H1 (cell line): Measurements from ENCODE around the gene FOSL1. TPM values are rescaled to one million over a fixed set of nuclear protein-coding genes. Genes with fewer than 3 reads are reported as not detected.

Source experiments
- CTCF ChIA-PET: fragments of 300-600 bp; sonication (Branson Sonifier 250); formaldehyde crosslinking; loops from one replicate; lab custom pipeline; 2021; ENCODE audit not compliant: partially characterized antibody; lab: Charles Lee
- POLR2A ChIA-PET: fragments of 300-600 bp; sonication (Branson Sonifier 250); formaldehyde crosslinking; loops from one replicate; lab custom pipeline; 2021; ENCODE audit warnings: inconsistent platforms; ENCODE audit not compliant: partially characterized antibody; lab: Charles Lee
- DNase-seq, 2 experiments: peaks; one replicate each; pipeline versions ENCODE4 v3.0.0 to v3.0.0-alpha.2; 2010 to 2022; ENCODE audit warnings: low spot score in 2 of 2, low read depth in 1 of 2, mixed read lengths in 1 of 2
- FAIRE-seq: peaks from 2 replicates; lab custom pipeline; 2011; peaks lifted over from hg19 to GRCh38; lab: Jason Lieb, UNC
- H2AFZ ChIP-seq: 2 replicates; pipeline ENCODE4 v1.8.1; 2012; ENCODE audit warnings: low read length, inconsistent platforms
- H2AK5ac ChIP-seq: 2 replicates; pipeline ENCODE4 v1.6.1; 2013; ENCODE audit warnings: low read depth, low read length
- H2BK120ac ChIP-seq: replicated peaks from 2 replicates; pipeline ENCODE3; 2013; ENCODE audit warnings: low read depth, low read length, inconsistent platforms
- H2BK12ac ChIP-seq: 2 replicates; pipeline ENCODE4 v1.6.1; 2013; ENCODE audit warnings: low read depth, low read length
- H2BK15ac ChIP-seq: 2 replicates; pipeline ENCODE4 v1.6.1; 2013; ENCODE audit warnings: low read length
- H2BK20ac ChIP-seq: 2 replicates; pipeline ENCODE4 v1.6.1; 2013; ENCODE audit warnings: low read length
- H2BK5ac ChIP-seq: 2 replicates; pipeline ENCODE4 v1.6.1; 2013; ENCODE audit warnings: low read depth, low read length
- H3K14ac ChIP-seq: 2 replicates; pipeline ENCODE4 v1.6.1; 2013; ENCODE audit warnings: inconsistent platforms; ENCODE audit not compliant: insufficient read length
- H3K18ac ChIP-seq: 2 replicates; pipeline ENCODE4 v1.6.1; 2013; ENCODE audit warnings: low read length; ENCODE audit errors: extremely low read depth
- H3K23ac ChIP-seq: 2 replicates; pipeline ENCODE4 v1.6.1; 2013; ENCODE audit warnings: inconsistent platforms; ENCODE audit not compliant: insufficient read length
- H3K23me2 ChIP-seq: 2 replicates; pipeline ENCODE4 v1.6.1; 2013; ENCODE audit warnings: low read depth, low read length
- H3K27ac ChIP-seq: 2 replicates; pipeline ENCODE4 v1.6.1; 2011; ENCODE audit warnings: low read depth, low read length, inconsistent platforms
- H3K27me3 ChIP-seq, 4 experiments: replicated peaks in 1 of 4; 1 replicate in 1 of 4; 2 replicates in 3 of 4; pipeline versions ENCODE4 v1.6.1 to v1.8.1; 2011 to 2013; ENCODE audit warnings: low read length in 3 of 4, mild to moderate bottlenecking in 3 of 4, inconsistent platforms in 2 of 4, mixed read lengths in 2 of 4, moderate library complexity in 1 of 4; ENCODE audit not compliant: control insufficient read depth in 3 of 4, insufficient read depth in 3 of 4; ENCODE audit errors: extremely low read depth in 1 of 4
- H3K36me3 ChIP-seq, 4 experiments: 2 replicates each; pipeline versions ENCODE4 v1.6.1 to v1.8.1; 2011 to 2013; ENCODE audit warnings: mild to moderate bottlenecking in 4 of 4, low read length in 3 of 4, moderate library complexity in 2 of 4, control low read depth in 1 of 4, inconsistent platforms in 1 of 4; ENCODE audit not compliant: insufficient read depth in 4 of 4, control insufficient read depth in 2 of 4
- H3K4ac ChIP-seq: replicated peaks from 2 replicates; pipeline ENCODE3; 2013; ENCODE audit warnings: low read length, low read depth, mixed read lengths, inconsistent platforms; ENCODE audit not compliant: insufficient read length
- H3K4me1 ChIP-seq, 4 experiments: replicated peaks in 1 of 4; 1 replicate in 1 of 4; 2 replicates in 3 of 4; pipeline versions ENCODE4 v1.6.1 to v1.8.1; 2011 to 2013; ENCODE audit warnings: low read length in 3 of 4, inconsistent platforms in 2 of 4, mixed read lengths in 1 of 4; ENCODE audit not compliant: insufficient read depth in 4 of 4, control insufficient read depth in 3 of 4
- H3K4me2 ChIP-seq, 2 experiments: 2 replicates each; pipeline versions ENCODE4 v1.6.1 to v1.8.1; 2011 to 2013; ENCODE audit warnings: low read depth in 2 of 2, low read length in 2 of 2, control low read depth in 1 of 2, inconsistent platforms in 1 of 2, mild to moderate bottlenecking in 1 of 2; ENCODE audit not compliant: insufficient read depth in 1 of 2
- H3K4me3 ChIP-seq, 4 experiments: fragments of 200-600, 300-600 bp in 1 of 4; sonication (generic), shearing (Covaris generic), sonication (Bioruptor Twin) in 1 of 4; 2 replicates each; pipeline versions ENCODE4 v1.5.1 to v1.8.1; 2011 to 2016; ENCODE audit warnings: low read length in 4 of 4, low read depth in 3 of 4, control low read depth in 2 of 4, inconsistent platforms in 2 of 4, mild to moderate bottlenecking in 2 of 4, mixed read lengths in 1 of 4, moderate library complexity in 1 of 4; ENCODE audit not compliant: insufficient read depth in 2 of 4; ENCODE audit errors: extremely low read depth in 1 of 4
- H3K56ac ChIP-seq: replicated peaks from 2 replicates; pipeline ENCODE3; 2013; ENCODE audit warnings: low read depth, mild to moderate bottlenecking, mixed read lengths, low read length, inconsistent platforms; ENCODE audit not compliant: insufficient read length
- H3K79me1 ChIP-seq: 2 replicates; pipeline ENCODE4 v1.6.1; 2013; ENCODE audit warnings: low read depth, low read length, control low read depth
- H3K79me2 ChIP-seq, 2 experiments: 2 replicates each; pipeline versions ENCODE4 v1.6.1 to v1.8.1; 2012 to 2013; ENCODE audit warnings: low read length in 2 of 2, mild to moderate bottlenecking in 2 of 2, inconsistent platforms in 1 of 2; ENCODE audit not compliant: insufficient read depth in 2 of 2, control insufficient read depth in 1 of 2
- H3K9ac ChIP-seq, 4 experiments: replicated peaks in 1 of 4; 1 replicate in 1 of 4; 2 replicates in 3 of 4; pipeline versions ENCODE4 v1.6.1 to v1.8.1; 2011 to 2013; ENCODE audit warnings: low read depth in 3 of 4, low read length in 3 of 4, control low read depth in 2 of 4, mild to moderate bottlenecking in 2 of 4, moderate library complexity in 2 of 4, inconsistent platforms in 1 of 4; ENCODE audit errors: extremely low read depth in 1 of 4
- H3K9me3 ChIP-seq, 2 experiments: 2 replicates each; pipeline versions ENCODE4 v1.6.1 to v1.8.1; 2012 to 2013; ENCODE audit warnings: mild to moderate bottlenecking in 2 of 2, moderate library complexity in 2 of 2, control low read depth in 1 of 2, inconsistent platforms in 1 of 2, low read depth in 1 of 2, low read length in 1 of 2, mixed read lengths in 1 of 2; ENCODE audit not compliant: insufficient read depth in 2 of 2
- H4K20me1 ChIP-seq, 2 experiments: replicated peaks in 1 of 2; 2 replicates each; pipeline versions ENCODE3 to v1.8.1; 2011 to 2013; ENCODE audit warnings: inconsistent platforms in 2 of 2, low read length in 2 of 2, mild to moderate bottlenecking in 1 of 2; ENCODE audit not compliant: insufficient read depth in 2 of 2, control insufficient read depth in 1 of 2
- H4K5ac ChIP-seq: 2 replicates; pipeline ENCODE4 v1.6.1; 2013; ENCODE audit warnings: low read length, low read depth, mixed read lengths, inconsistent platforms; ENCODE audit not compliant: insufficient read length
- H4K8ac ChIP-seq: 2 replicates; pipeline ENCODE4 v1.8.0; 2013; ENCODE audit warnings: mild to moderate bottlenecking, moderate library complexity, low read length, inconsistent platforms; ENCODE audit not compliant: insufficient read depth; ENCODE audit errors: extremely low read depth
- H4K91ac ChIP-seq: replicated peaks from 2 replicates; pipeline ENCODE3; 2013; ENCODE audit warnings: low read length, mixed read lengths, inconsistent platforms; ENCODE audit not compliant: insufficient read length
- CHD1 ChIP-seq: IDR thresholded peaks from 2 replicates; pipeline ENCODE4 v1.6.1; 2012; ENCODE audit warnings: low read depth, low read length, improper control_type of control experiment
- E2F6 ChIP-seq: IDR thresholded peaks from 2 replicates; pipeline ENCODE4 v1.6.1; 2012; ENCODE audit warnings: inconsistent platforms
- EGR1 ChIP-seq: IDR thresholded peaks from 2 replicates; pipeline ENCODE4 v1.6.1; 2011; ENCODE audit warnings: low read depth, low read length, borderline replicate concordance
- FOSL1 ChIP-seq: IDR thresholded peaks from 2 replicates; pipeline ENCODE4 v1.6.1; 2011; ENCODE audit warnings: mild to moderate bottlenecking, low read depth, low read length, moderate library complexity; ENCODE audit not compliant: insufficient read depth
- GTF2F1 ChIP-seq: IDR thresholded peaks from 2 replicates; pipeline ENCODE4 v1.6.1; 2012; ENCODE audit warnings: low read depth, low read length, improper control_type of control experiment, borderline replicate concordance
- KDM5A ChIP-seq: fragments of 200-600 bp; IDR thresholded peaks from 2 replicates; pipeline ENCODE4 v1.7.1; 2012; ENCODE audit warnings: mild to moderate bottlenecking, low read length, inconsistent platforms, mixed read lengths
- NRF1 ChIP-seq: IDR thresholded peaks from 2 replicates; pipeline ENCODE4 v1.6.1; 2011; ENCODE audit warnings: mild to moderate bottlenecking, low read depth, low read length, improper control_type of control experiment
- RAD21 ChIP-seq, 2 experiments: IDR thresholded peaks in 1 of 2; conservative IDR thresholded peaks in 1 of 2; 2 replicates each; pipeline ENCODE4 v1.6.1; 2011; ENCODE audit warnings: low read depth in 2 of 2, low read length in 2 of 2, improper control_type of control experiment in 1 of 2, inconsistent platforms in 1 of 2, mild to moderate bottlenecking in 1 of 2, moderate library complexity in 1 of 2
- RXRA ChIP-seq: IDR thresholded peaks from 2 replicates; pipeline ENCODE4 v1.6.1; 2011; ENCODE audit warnings: low read depth, mild to moderate bottlenecking, low read length, moderate library complexity; ENCODE audit not compliant: insufficient read depth
- SIN3A ChIP-seq, 2 experiments: IDR thresholded peaks in 1 of 2; conservative IDR thresholded peaks in 1 of 2; 2 replicates each; pipeline ENCODE4 v1.6.1; 2011 to 2012; ENCODE audit warnings: low read length in 2 of 2, improper control_type of control experiment in 1 of 2, low read depth in 1 of 2, mild to moderate bottlenecking in 1 of 2
- WGBS, 2 experiments: shearing (Covaris generic) in 1 of 2; methylation state at CpG; one replicate each; pipeline versions ENCODE4 v1.1.6 to v1.1.7; 2013 to 2015; ENCODE audit warnings: low lambda C conversion rate in 2 of 2, mixed read lengths in 2 of 2, inconsistent platforms in 1 of 2, low coverage in 1 of 2, missing lambda C conversion rate in 1 of 2; ENCODE audit not compliant: insufficient replicate concordance in 2 of 2, insufficient coverage in 1 of 2, insufficient read length in 1 of 2; ENCODE audit errors: extremely low coverage in 1 of 2, missing lambda C conversion rate in 1 of 2; 5-methylcytosine and 5-hydroxymethylcytosine counted together
- polyA plus RNA-seq, 7 experiments: library from polyadenylated mRNA; depleted of rRNA in 3 of 7; stranded (reverse) in 5 of 7; unstranded in 2 of 7; fragments of >200 nt in 5 of 7; fragments of 200-250 nt in 2 of 7; gene quantifications; 1 replicate in 5 of 7; 2 replicates in 1 of 7; 4 replicates in 1 of 7; pipeline versions ENCODE4 v1.2.1 to v1.2.3, GENCODE V29; 2011 to 2013; ENCODE audit warnings: missing spikeins in 2 of 7, mixed read lengths in 2 of 7
- total RNA-seq: library from RNA; stranded (reverse); fragmentation: NEBNext Ultra II Directional; extraction: Animal tissue kit (Norgen Biotek cat#: 25700); gene quantifications from 2 replicates; pipeline ENCODE4 v1.2.1, GENCODE V29; 2021

The FOSL1 gene
- total and polyA plus RNA-seq, 2 of the 8 experiments (the other 6 are each of a cell fraction or from before 2014, with no cell fraction given), result 6.3 to 7.2 TPM

GRCh38 chr11:65856689-65857499, 43.3 kb downstream of the FOSL1 start:
- H2BK12ac ChIP-seq, result no peak overlapping the region
- H3K14ac ChIP-seq, result no peak overlapping the region
- peak overlapping the region; percentile 63 for H3K4ac ChIP-seq
- H2AK5ac ChIP-seq, result peak overlapping the region; percentile 61; the same call in 1 of the 2 replicates
- H3K23ac ChIP-seq, result no peak overlapping the region
- FAIRE-seq (no peak), DNase-seq (peak in 1 of 2 experiments; percentile 84)
- ChIA-PET CTCF (interaction anchor here (0.9 to 8.6 kb wide), 3 partner anchors 13 to 41 kb away, joined by 4 to 71 read pairs (median 8); partner anchors contain the start of gene EFEMP2), POLR2A (interaction anchor here (0.5 to 39.7 kb wide), 14 partner anchors 1 to 356 kb away, joined by 3 to 1071 read pairs (median 4); partner anchors contain the start of genes CCDC85B, CFL1, CTSW and EFEMP2)
- H3K27me3 ChIP-seq, result no peaks in the 10 kb centered on the region
- H3K9ac ChIP-seq, result peak overlapping the region; percentile 85 to 90 (median 88)
- H3K4me1 ChIP-seq, result peaks cover 0 to 15% (median 6%) of the 10 kb centered on the region in 4 experiments; a peak in 5 of 7 replicates
- H4K91ac ChIP-seq, result peak overlapping the region; percentile 77
- no peak overlapping the region for H2BK20ac ChIP-seq
- H3K23me2 ChIP-seq, result peaks cover 19% of the 10 kb centered on the region
- H2BK15ac ChIP-seq, result no peak overlapping the region
- peak overlapping the region; percentile 86 to 96 (median 91) for H3K4me3 ChIP-seq
- H3K79me1 ChIP-seq, result peaks cover 20% of the 10 kb centered on the region
- peaks cover 29 to 30% of the 10 kb centered on the region in 2 experiments for H4K20me1 ChIP-seq
- H4K8ac ChIP-seq, result peak overlapping the region; percentile 95
- no peaks in the 10 kb centered on the region for H3K9me3 ChIP-seq
- peak overlapping the region; percentile 55 for H3K18ac ChIP-seq
- no peak overlapping the region for H2AFZ ChIP-seq
- H4K5ac ChIP-seq, result peak overlapping the region; percentile 55
- H3K4me2 ChIP-seq, result peak overlapping the region; percentile 83 to 84
- WGBS, 2 experiments, result 4% methylated on average over 53 of the region's 57 CpGs; no CpG with 5 or more reads in 1 of the 2 experiments
- peaks cover 17 to 34% (median 30%) of the 10 kb centered on the region in 4 experiments for H3K36me3 ChIP-seq
- peaks cover 15 to 41% of the 10 kb centered on the region in 2 experiments for H3K79me2 ChIP-seq
- H3K56ac ChIP-seq, result peak overlapping the region; percentile 48
- peak overlapping the region; percentile 81 for H3K27ac ChIP-seq
- no peak overlapping the region for H2BK120ac ChIP-seq
- H2BK5ac ChIP-seq, result peak overlapping the region; percentile 95
- TF ChIP-seq FOSL1, result no peak
- TF ChIP-seq KDM5A, result no peak
- TF ChIP-seq RAD21 (IDR thresholded peaks at IDR 0.05 in 1 of 2, conservative IDR thresholded peaks at IDR 0.05 in 1 of 2; ENCODE audit: low read depth in 2 of 2, low read length in 2 of 2), result no peak
- no peak for TF ChIP-seq NRF1
- TF ChIP-seq SIN3A (conservative IDR thresholded peaks at IDR 0.05 in 1 of 2, IDR thresholded peaks at IDR 0.05 in 1 of 2; ENCODE audit: low read depth in 1 of 2, low read length in 2 of 2), result peak; percentile 12 to 84; a peak in 2 of 4 replicates
- TF ChIP-seq RXRA, result no peak
- no peak for TF ChIP-seq E2F6
- TF ChIP-seq EGR1, result no peak
- no peak for TF ChIP-seq CHD1
- no peak for TF ChIP-seq GTF2F1
